NCI-H2029 treated with DMSO at 0.1 percent for 48 hours (cell line): ENCODE data around the gene KCTD1.

Experiments
- DNase-seq: peaks from one replicate; lab custom pipeline; 2025; lab: John Stamatoyannopoulos, UW

The KCTD1 gene

DNA sequence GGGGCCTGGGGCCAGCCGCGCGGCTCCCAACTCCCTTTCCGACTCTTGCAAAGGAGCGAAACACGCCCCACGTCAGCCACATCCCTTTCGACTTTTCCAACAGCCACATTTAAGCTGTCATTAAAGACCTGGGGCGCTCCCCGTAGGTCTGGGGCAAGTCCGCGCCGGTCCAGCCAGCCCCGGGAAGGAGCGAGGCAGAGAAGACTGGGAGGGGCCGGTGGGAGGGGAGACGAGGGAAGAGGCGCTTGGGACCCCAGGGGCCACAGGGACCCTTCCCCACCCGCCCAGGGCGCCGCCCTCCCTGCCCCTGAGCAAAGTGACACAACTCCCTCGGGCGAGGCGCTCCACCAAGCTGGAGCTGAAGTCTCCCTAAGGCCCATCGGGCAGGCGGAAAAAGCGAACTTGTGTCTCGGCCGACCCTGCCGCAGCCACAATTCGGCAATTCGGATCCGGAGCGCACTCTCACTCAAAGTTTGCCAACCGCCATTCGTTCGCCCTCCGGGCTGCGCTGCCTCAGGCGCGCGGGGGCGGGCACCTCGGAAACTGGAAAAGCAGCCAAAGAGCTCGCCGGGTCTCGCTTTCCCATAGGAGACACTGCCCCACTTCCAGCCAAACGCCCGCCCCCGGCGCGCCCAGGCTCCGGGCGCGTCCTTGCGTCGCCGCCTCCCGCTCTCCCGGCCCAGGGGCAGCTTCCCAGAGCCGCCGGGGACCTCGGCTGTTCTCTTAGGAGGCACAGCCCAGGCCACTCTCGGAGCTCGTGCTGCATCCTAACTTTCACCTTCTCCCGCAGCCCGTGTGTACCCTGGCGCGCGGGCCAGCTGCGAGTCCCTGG is 1.1 kb upstream of the KCTD1 start:
- DNase-seq, result no peak

DNA sequence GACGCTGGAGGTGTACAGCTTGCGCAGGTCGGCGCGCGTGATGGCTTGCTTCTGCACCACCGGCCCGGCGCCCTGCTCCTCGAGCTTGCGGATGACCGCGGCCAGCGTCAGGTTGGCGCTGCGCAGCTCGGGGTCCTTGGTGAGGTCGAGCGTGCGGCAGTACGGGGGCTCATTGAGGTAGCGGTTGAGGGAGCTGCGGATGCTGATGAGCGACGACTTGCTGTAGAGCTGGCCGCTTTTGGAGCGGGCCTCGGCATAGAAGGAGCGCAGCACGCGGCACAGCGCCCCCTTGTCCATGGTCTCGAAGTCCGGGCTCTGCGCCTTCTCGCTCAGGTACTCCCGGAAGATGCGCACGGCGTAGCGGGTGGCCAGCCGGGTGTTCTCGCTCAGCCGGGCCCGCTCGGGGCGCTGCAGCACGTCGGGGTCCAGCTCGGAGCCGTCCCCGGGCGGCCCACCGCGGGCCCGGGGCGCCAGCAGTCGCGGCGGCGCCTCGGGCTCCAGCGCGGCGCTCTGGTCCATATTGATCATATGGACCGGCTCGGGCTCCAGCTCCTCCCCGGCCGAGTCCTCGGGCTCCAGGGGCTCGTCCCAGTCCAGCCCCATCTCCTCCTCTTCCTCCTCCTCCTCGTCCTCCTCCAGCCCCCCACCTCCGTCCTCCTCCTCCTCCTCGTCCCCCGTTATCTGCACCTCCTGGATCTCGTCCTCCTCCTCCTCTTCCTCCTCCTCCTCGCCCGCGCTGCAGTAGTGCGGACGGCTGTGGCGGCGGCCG is 523 bp downstream of the KCTD1 start:
- no peak for DNase-seq

DNA sequence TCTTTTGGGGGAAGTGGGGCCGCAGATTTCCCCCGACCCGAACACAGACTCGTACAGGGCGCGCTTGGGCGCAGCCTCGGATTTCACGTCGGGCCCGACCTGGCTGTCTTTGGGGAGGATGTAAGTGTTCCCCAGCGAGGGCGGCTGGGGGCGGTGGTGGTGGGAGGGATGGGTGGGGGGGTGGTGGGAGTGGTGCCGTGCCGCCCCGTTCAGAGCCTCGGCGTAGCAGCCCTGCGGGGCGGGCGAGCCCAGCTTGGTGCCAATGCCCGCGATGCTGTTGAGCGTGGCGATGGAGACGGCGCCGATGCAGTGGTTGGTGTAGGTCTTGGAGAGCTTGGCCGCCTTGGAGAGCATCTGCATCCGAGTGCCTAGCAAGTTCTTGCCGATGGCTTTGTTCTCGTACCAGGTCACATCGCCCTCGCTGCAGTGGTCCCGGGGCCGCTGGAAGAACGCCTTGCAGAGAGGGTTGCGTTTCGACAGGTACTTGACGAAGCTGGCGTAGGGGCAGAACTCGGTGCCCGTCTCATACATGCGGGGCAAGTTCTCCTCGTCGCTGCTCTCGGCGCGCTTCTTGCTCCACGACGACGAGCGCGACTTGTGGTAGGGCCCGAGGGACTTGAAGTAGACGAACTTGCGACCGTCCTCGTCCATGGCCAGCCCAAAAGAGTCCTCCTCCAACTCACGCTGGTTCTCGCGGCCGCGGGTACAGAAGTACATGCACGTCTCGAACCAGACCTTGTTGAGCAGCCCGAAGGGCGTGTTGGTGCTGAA is 1.3 kb downstream of the KCTD1 start:
- no peak for DNase-seq

DNA sequence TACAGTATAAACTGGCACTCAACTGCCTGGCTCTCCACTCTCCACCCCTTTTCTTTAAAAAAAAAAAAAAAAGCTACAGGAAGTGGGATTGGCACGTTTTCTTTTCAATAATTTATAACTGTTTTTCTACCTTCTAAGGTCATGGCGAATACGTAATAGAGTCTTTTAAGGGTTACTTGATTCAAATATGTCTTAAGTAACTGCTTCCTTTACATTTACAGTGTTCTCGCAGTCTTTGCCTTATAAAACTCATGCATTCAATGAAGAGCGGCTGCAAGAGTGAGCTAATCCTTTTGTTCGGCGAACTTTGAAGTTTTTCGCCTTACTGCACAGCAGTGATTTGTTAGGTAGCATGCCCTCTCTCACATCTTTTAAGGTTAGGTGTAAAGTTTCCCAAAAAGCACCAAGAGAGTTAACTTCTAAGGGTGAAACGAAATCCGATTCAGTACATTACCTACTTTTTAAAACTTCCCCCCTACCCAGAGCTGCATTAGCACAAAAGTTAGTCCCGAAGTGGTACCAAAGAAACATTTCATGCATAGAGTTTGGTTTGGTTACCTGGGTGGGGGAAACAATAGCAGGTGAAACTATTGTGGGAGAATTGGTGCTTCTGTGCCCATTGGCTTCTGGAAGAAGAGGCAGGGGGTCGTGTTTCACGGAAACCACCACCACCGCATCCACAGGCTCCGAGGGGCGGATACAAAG is 2.0 kb downstream of the KCTD1 start:
- no peak for DNase-seq

DNA sequence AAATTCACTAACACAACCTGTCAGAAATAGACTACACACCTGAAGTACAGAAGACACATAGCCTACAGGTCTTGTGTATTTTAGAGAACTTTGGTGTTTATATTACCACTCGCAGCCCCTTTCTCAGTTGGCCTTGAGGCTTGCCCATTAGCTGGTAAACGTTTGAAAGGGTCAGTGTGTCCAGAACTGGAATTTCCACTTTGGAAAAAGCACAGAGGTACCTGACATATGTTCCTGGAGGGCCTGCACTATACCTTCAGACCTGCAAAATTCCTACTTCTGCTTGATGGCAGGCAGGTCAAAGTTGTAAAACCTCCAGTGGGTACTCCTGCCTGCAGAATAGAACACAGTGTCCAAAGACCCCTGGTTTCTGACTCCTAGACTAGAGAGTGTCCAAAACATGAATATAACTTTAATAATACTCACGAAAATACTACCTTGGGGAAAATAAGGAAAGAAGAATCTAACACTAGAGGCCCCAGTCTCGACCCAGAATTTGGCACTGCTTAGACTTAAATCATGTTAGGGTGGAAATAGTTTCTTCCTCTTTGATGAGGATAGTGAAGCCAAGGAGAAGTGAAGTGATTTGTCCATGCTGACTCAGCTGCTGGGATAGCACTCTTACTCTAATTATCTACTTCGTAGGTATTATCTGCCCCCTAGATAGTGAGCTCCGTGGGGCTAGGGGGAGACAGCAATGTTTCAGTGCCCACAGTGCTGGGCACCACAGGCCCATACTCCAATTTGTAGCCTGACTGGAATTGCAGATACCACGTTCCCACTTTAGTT is 2.8 kb downstream of the KCTD1 start:
- DNase-seq, result no peak

DNA sequence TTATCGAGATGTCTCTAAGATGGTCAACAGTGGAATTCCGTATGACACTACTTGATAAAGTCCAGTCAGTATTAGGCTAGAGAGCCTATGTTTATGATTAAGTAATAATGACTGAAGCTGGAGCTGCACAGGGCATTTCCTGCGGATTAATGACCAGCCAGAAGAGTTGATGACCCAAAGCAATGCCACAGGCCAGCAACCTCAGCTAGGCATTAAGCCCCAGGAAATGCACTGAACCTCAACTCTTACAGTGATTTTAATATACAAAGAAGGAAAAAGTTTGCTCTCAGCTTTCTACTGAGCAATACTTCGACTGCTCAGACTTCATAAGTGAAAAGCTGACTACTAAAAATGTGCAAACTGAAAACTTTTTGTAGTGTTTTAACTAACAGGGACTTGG is 3.9 kb downstream of the KCTD1 start:
- DNase-seq, result no peak

DNA sequence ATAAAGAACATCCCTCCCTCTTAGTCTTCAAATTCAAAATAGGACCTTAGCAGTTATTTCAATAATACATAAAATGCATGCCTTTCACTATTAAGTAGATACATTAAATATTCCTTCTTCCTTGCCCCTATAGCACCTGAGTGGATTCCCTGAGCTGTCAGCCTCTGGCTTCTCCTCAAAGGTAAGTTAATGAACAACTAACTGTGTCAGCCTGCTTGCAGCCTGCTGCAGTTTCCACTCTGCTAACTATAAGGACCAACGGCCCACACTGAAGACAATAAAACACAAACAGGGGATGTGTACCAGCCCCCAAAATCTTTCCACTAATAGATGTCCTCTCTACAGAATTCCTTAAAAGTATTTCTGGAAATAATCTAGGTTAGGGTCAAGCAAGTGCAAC is 5.0 kb downstream of the KCTD1 start:
- no peak for DNase-seq

DNA sequence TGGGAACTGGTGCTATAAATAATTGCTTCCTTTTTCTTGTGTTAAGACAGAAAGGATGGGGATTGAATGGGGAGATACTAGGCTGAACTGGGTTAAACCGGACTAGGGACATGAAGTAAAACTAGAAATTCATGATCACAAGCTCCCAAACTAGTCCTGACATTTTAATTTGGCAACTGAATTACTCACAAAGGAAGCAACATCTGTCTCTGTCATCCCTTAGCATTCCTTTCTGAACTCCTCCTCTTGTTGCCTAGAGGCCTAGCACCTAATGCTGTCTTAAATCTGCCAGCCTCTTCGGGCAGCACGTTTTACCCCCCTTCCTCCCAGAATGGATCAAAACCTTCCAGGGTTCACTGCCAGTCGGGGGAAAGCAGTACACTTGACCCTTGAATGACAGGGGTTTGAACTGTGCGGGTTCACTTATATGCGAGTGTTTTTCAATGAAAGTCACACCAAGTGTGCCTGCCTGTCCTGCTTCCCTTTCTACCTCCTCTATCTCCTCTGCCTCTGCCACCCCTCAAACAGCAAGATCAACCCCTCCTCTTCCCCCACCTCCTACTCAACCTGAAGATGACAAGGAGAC is 8.2 kb downstream of the KCTD1 start:
- no peak for DNase-seq

DNA sequence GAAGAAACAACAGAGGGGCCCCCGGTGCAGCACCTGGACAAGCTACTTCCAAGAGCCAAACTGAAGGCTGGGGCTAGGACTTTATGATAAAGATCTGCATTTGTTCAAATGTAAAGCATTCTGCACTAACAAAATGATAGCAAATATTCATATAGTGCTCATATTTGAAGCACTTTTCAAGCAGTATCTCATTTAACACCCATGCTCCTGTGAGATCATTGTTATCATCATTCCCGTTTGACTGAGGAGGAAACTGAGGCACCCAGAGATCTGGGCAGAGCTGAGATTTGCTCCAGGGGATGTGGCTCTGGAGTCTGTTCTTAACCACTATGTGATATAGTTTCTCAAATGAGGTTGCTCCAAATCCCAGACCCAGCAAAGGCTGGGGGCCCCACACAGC is 9.8 kb downstream of the KCTD1 start:
- no peak for DNase-seq

DNA sequence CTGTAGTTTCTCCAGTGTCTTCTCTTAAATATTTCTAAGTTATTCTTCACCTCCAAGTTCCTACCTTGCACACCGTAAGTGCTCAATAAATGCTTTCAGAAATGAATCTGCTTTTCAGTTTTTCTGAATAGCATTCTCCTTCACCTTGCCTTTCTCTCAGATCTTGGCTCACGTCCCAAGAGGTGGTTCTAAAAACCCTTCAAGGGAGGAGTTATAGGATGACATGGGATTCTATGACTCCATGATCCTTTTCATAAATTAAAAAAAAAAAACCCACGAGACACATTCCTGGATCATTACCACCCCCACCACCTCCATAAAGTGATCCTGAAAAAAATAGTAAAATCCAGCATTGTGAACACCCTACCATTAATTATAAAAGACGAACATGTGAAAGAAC is 11.7 kb downstream of the KCTD1 start:
- DNase-seq, result no peak

DNA sequence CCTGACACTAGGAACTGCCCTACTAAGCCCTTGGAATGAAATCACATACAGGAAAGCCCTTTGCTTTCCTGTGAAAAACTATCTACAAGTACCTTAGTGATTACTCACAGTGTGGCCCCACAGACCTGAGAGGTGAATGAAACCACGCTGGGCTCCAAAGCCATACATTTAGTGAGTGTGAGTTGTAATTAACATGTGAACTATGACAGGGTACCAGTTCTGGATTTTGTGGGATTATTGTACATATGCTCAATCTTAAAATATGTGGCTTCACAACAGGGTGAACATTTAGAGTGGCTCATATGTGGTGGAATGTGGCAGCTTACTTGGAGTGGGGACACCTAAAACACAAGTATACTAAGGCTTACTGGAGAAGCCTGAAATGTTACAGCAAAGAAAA is 12.3 kb downstream of the KCTD1 start:
- no peak for DNase-seq

DNA sequence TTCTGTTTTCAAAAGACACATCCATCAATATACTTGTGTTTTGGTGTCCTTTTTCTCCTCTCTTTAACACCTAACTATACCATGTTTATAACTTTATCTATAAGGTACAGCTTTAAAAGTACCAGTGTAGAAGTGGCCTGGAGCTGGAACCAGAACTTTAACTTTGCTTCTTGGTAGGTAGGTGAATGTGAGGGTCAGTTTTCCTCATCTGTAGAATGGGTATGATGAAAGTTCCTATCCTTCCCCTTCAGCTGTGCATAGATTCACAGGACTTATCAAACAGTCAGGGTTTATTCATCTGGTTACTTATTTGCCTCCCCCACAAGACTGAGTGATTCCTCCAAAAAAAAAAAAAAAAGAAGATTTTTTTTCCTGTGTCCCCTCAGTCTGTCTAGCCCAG is 12.7 kb downstream of the KCTD1 start:
- DNase-seq, result no peak

DNA sequence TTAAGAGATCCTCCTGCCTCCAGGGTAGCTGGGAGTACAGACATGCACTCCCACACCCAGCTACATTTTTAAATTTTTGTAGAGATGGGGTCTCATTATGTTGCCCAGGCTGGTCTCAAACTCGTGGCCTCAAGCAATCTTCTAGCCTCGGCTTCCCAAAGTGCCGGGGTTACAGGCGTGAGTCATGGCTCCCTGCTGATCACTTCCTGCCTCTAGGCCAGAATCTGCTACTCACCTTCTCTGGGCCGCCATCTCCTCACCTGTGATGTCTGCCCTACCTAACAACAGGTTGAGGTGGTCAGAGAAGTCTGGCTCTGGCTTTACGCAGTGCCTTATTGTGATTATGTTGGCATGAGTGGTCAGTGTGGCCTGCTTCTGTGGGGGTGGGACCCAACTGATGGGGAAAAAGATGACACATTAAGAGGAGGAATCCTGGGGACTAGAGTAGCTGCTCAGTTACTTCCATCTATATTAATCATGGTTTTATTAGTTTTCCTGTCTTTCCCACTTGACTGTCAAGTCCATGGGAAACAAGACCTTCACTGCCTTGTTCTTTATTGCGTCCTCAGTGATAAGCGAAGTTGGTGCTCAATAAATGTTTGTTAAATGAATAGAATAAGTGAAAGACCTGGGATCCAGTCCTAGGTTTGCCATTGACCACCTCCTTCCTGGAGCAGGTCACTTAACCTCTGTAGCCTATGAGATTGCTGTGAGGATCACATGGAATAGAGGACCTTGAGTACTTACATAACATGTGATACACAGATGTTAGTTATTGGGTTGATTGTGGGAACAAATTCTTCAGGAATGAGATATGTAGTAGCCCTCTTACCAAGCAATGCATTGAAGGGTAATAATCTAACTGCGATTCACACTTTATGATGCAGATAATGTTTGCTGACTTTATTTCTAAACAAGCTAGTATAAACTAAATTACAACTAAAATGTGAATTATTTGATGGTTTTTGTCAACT is 15.7 kb downstream of the KCTD1 start:
- no peak for DNase-seq

DNA sequence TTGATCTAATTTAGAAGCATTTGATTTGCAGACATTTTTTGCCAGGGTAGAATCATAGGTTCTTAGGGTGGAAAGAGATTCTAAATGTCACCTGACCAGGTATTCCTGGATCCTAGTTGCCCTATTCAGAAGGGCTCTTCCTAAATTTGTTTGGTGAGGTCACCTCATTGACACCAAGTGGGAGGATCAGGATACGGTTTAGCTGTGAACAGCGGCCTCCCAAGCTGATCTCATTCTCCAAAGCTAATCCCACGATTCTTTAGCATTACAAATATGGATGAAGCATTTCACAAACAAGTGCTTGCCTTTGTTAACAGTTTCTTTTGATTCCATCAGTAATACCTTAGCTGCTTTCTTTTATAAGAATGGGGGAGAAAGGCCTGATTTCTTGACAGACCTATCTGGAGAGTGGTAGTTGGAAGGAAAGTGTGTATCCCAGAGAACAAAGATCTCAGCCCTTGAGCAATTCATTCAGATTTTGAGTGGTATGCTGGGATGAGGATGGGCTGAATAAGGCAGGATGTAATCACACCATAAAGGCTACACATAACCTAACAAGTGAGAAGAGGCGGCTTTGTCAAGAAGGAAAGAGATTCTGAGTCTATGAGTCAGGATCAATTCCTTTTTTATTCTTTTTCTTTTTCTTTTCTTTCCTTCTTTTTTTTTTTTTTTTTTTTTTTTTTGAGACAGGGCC is 16.6 kb downstream of the KCTD1 start:
- DNase-seq, result no peak

DNA sequence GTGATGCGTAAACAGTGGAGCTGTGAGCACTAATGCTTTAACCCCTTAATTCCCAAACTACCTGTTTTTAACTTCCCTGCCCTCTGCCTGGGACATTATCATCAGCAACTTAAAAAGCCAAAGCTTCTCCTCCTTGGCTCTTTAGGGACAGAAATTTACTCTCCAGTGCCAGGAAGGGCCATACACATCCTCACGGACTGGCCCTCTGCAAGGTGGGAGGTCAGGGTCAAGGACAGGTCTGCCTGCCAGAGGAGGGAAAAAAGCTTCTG is 21.5 kb downstream of the KCTD1 start:
- no peak for DNase-seq

DNA sequence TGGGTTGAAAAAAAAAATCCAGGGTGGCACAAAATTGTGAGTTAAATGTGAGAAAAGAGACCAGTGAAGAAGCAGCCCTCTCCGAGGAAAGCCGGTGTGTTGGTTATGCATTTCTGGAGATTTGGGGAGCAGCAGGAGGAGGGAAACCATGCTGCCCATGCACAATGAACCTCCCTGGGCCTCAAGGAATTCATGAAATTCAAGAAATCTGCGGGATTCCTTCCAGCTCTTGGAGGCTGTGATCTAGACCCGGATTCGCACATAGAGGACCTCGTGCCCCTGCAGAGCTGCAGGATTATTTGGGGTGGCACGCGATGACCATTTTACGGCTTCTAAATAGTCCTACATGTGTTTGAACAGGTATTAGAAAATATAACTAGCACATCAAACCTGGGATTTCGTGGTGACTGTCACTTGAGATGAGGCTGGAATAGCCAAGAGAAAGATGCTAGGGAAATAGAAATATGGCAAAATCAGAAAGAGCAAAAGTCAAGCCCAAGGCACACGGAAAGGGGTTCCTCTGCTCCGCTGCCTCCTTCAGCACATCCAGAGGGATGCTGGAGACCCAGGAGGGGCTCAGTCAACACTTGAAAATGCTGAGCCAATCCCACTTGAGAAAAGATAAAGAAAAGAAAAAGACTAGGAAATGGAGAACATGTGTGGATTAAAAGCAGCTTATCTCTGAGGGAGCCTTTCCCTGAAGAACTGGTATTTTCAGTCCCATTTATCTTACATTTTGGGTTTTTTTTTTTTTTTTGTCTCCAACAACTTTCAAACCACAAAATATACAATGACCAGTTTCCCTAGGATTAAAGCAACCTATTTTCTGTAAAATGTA is 22.0 kb downstream of the KCTD1 start:
- no peak for DNase-seq

DNA sequence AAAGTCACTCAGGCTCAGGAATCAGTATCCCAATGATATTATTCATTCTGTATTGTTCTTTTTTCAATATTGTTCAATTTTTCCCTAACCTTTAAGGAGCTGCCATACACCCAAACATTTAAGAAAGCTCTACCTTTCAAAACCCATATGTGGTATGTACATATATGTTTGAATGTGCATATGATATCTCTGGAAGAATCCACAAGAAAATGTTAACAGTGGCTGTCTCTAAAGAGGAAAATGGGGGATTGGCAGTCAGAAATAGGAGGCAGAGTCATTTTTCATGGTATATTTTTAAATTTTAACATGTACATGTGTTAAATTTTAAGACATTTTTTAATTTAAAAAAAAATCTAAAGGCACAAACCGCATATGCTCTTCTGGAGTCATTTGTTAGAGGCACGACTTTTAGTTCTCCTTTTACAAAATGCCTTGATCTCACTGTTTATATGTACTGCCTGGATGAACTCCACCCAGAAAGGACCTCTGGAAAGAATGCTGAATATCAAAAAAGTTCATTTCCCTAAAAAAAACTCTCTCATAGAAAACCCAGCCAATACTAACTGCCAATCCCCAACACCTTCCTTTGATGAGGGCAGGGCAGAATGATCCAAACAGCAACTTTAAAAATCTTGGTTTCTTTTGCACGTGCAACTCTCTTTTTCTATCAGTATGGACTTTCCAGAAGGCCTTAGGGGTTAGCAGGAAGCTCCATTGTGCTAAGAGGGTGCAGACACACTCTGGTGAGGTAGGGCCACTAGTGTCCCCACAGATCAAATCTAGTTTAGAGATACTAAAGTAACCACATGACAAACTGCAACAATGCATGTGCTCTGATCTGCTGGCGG is 23.6 kb downstream of the KCTD1 start:
- DNase-seq, result no peak

DNA sequence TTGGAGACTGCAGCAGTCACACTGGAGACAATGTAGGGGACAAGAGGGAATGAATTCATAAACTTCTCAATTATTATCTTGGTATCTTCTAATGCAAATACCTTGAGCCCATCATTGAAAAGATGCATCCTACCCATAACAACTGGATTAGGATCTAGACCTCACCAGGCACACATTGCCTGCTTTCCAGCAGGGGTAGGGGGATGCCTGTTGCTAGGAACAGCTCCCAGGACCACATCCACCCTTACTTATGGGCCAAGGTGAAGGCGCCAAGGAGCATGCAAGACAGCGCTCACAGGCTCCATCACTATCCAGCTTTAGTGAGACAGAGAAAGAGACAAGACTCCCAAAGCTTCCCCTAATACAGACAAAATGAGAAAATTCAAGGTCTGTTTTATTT is 24.4 kb downstream of the KCTD1 start:
- DNase-seq, result no peak
